ENCODE measurements around the gene PALMD.

Gene PALMD

DNA sequence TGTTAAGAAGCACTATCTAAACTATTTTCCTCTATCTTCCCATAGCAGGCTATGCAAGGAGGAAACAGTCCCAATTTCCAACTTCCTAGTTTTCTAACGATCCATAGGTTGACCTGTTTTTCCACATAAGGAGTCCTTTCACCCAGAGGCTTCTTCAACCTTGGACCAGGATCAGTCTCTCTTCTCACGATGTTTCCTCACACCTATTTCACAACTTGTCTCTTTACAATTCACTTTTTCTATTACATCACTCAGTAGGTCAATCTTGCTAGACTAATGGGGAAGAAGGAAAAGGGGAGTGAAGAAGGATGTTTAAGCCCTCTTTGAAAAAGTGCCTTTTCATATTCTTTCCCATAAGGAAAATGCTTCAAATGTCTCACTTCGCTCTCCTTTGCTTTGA lies 15.9 kb downstream of the PALMD start:
- no peak for DNase-seq

DNA sequence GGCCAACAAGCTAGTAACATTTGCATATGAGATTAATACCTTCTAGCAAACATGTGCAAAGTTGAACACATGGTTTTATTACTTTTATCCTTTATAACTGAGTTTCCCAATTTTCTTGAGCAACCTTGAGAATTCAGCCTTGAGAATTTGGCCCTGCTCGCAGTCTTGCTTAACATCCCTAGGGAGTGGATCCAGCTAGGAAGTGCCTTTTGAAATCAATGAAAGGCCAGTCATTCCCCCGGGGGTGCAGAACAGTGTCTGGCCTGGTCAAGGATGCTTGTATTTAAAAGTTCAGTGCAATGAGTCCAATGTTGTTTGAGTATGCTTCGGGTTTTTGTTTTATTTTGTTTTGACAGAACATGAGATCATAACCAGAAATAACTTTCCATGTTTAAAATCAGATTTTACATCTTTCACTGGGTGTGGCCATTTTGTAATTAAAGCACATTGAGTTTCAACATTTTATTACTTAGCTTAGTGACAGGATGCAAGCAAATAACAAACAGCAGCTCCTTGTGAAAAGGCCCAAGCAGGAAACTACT lies 16.7 kb downstream of the PALMD start:
- no peak for DNase-seq

GRCh38 chr1:99663501-99663900 lies 17.6 kb downstream of the PALMD start:
- no peak for DNase-seq

- DNase-seq, result no peak
These were observed 19.3 kb downstream of the PALMD start for GRCh38 chr1:99665212-99665611.

- DNase-seq, result no peak
These were observed 23.5 kb downstream of the PALMD start for GRCh38 chr1:99669376-99669775.

- no peak for DNase-seq
These were observed 23.9 kb downstream of the PALMD start for GRCh38 chr1:99669821-99670220.

- no peak for DNase-seq
These were observed 24.7 kb downstream of the PALMD start for GRCh38 chr1:99670583-99670982.

GRCh38 chr1:99672038-99672437 lies 26.1 kb downstream of the PALMD start:
- no peak for DNase-seq

- DNase-seq, result no peak
These were observed 26.8 kb downstream of the PALMD start for GRCh38 chr1:99672530-99673213.

- DNase-seq, result no peak
These were observed 27.4 kb downstream of the PALMD start for GRCh38 chr1:99673315-99673714.

DNA sequence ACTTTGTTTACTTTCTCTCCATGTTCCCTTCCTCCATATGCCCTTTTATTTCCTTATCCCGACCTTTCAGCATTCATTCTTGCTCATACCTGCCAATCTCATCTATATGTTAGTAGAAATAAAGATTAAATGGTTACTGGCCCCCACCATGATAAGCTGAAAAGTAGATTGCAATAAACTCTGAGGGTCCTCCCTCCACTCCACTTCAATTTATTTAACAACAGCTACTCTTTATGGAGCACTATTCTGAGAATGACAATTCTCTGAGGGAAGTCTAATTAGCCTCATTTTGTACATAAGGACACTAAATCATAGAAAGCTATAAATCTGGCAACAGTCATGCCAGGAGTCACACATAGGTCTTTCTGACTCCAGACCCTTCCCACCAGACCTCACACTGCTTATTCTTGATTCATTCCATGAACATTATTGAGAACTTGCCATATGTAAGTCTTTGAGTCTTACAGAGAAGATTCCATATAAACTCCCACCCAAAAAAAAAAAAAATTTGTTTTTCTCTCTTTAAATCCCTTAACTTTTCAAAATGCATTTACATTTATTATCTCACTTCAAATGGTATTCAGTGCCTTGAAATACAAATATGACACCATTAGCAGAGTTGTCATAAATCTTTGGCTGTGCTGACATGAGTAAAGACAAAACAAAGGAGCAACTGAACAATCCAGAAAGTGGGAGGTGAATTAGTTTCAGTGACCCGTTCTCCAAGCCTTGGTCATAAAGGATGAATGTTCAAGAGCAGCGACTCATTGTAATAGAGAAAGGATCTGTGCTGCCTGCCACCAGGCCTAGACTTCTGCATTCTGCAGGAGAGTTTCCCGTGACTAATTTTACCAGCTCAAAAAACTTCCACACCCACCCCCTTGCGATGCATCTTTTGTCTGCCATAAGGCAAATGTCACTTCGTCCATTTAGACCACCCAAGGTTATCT lies 28.5 kb downstream of the PALMD start:
- DNase-seq, result no peak

DNA sequence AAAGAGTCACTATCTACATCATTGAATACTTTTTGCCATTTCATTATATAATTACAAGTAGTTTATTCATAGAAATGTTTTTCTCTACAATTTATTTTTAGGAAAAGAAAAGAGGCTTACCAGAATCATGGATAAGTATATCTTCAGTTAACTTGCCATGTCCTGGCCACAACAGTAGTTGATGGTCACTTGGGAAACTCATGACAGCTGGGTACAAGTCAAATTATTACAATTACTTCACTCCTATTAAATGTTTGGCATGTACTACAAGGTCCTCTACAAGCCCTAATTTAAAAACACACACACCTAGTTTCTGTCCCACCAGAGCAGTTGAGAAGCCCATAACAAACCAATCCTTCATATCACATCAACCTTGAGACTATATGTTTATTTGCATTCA lies 29.4 kb downstream of the PALMD start:
- DNase-seq, result no peak

GRCh38 chr1:99675994-99676393 lies 30.1 kb downstream of the PALMD start:
- no peak for DNase-seq

DNA sequence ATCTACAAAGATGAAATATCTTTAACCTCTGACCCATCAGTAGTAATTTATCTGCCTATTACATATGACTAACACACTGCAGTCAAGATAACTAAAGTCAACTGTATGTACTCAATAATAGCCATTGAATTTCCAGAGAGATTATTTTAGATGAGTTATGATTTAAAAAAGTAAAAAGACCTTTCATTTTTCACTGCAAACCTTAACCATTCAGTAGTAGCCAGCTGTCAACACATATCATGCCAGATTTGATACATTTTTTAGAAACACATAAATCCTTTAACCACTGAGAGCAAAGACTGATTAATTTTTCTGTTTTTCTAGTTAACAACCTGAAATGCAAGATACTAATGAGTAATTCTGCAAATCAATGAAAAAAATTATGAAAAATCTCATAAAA lies 31.0 kb downstream of the PALMD start:
- no peak for DNase-seq

GRCh38 chr1:99677416-99677815 lies 31.5 kb downstream of the PALMD start:
- no peak for DNase-seq

GRCh38 chr1:99680270-99680669 lies 34.4 kb downstream of the PALMD start:
- DNase-seq, result no peak

DNA sequence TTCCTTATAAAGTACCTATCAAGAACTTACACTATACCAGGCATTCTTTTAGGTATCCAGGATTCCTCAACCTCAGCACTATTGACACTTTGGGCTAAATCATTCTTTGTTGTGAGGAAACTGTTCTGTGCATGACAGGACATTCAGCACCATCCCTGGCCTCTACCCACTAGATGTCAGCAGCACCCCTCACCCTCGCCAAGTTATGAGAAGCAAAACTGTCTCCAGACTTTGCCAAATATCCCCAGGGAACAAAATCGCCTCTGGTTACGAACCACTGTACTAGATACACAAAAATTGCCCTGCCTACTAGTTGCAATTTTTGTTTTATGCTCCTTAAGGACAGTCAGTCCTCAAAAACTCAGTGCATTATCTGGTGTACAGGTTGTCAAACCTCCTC lies 35.7 kb downstream of the PALMD start:
- DNase-seq, result no peak

- DNase-seq, result no peak
These were observed 36.4 kb downstream of the PALMD start for GRCh38 chr1:99682291-99682751.

DNA sequence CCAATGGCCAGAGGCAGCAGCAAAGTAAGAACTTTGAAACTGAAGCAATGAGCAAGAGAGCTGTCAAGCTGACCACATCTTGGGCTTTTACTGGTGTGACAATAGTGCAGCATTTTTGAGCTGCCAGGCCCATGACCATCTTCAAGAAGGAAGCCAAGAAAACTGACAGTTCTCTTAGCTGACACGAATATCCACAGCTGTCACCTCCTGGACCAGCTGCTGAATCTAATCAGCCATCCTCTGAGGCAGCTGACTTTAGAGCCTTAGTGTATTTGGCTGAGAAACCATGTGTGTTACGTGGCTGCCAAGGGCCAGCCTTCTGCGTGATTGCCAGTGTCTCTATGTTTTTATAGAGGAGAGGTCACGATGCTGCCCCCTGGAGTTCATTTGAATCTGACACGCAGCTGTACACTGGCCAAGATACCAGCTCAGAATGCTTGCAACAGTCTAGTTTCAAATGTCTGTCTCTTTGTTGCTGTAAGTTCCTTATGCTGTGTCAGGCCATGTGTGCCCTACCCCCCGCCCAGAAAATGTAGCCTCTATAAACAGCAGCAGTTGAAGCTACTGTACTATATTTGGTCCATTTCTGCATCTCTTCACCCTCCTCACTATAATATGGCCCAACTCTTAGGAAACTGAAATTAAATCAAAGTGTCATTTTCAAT lies 39.7 kb downstream of the PALMD start:
- peak in 1 of 2 donors; percentile 25 for DNase-seq

DNA sequence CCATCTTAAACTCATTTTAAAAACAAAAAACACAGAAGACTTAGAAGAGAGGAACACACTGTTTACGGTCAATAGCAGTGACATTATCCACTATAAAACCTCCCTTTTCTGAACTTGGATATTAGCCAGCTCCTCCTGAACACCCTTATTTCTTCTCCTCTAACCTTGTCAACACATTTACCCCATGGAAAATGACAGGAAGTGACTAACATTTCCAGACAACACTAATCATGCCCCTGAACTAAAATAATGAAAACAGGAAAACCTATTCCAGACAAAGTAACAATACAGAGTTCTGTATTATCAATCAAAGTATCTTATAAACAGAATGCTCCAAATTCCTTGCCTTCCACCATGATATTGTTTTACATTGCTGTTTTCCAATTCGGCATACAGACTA lies 45.3 kb downstream of the PALMD start:
- no peak for DNase-seq

- no peak for DNase-seq
These were observed 50.7 kb downstream of the PALMD start for GRCh38 chr1:99696616-99697015.

GRCh38 chr1:99697580-99697979 lies 51.7 kb downstream of the PALMD start:
- DNase-seq, result no peak

GRCh38 chr1:99700020-99700419 lies 54.1 kb downstream of the PALMD start:
- DNase-seq, result no peak

Measured in activated CD4-positive, alpha-beta T cell treated with anti-CD3 and anti-CD28 coated beads for 4 hours (primary cell).